ENCODE measurements around the gene ERC2.
"Not testable (repeated sequence)": the region's sequence is repeated elsewhere in the genome, so short reads cannot be mapped to it uniquely, and the experiment has no call there.

The ERC2 gene

GRCh38 chr3:55884491-55885285 lies 583.6 kb downstream of the ERC2 start:
- no peak for DNase-seq (ENCODE audit: low read depth in 3 of 3)

DNA sequence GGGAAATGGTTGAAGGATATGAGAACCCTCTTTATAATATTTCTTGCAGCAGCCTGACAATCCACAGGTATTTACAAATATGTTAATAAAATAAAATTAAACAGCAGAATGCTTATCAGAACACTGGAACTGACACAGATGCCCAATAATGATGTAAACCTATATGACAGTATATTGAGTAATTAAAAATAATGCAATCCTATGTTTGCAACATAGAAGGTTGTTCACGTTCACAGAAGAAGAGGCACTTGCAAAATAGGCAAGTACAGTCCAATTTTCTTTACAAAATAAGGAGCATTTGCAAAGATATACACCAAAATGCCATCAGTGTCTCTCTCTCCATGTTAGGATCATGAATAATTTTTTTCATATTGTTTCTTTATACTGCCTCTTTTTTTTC lies 584.2 kb downstream of the ERC2 start:
- no peak for DNase-seq (ENCODE audit: low read depth in 3 of 3)

GRCh38 chr3:55882006-55882405 lies 586.3 kb downstream of the ERC2 start:
- no peak for DNase-seq (ENCODE audit: low read depth in 3 of 3)

DNA sequence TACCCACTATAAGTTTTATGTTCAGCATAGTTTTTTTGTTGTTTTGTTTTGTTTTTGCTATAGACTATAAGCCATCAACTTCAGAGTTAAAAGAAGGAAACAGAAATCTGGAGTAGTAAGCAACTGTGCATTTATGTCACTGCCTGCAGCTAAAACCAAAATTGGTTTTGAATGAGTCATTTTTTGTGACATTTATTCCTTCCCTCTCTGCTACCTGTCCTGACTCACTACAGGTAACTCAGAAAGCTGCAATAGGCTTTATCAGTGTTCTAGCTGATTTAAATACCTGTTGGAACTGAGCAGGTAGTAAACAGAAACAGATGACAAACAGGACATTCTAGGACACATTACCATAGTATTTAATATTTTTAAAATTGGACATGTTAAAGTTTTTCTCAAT lies 587.9 kb downstream of the ERC2 start:
- no peak for DNase-seq (ENCODE audit: low read depth in 3 of 3)

DNA sequence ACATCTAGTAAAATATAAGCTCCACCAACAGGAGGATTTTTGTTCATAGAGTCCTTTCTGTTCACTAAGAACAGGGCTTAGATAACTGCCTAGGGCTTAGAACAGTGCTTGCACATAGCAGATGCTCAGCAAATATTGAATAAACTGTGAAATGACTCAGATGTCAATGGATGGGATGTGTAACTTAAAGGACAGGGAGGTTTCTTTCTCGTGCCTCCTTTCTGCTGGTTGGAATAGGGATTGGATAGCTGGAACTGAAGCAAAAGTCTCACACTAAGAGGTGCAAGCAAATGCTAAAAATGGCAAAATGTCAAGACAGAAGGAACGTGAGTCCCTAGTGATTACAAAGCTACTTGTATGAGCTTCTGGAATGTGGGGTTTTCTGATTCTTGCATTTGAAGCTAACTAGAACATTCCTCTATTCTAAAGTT lies 588.4 kb downstream of the ERC2 start:
- DNase-seq (ENCODE audit: low read depth in 3 of 3): no peak

DNA sequence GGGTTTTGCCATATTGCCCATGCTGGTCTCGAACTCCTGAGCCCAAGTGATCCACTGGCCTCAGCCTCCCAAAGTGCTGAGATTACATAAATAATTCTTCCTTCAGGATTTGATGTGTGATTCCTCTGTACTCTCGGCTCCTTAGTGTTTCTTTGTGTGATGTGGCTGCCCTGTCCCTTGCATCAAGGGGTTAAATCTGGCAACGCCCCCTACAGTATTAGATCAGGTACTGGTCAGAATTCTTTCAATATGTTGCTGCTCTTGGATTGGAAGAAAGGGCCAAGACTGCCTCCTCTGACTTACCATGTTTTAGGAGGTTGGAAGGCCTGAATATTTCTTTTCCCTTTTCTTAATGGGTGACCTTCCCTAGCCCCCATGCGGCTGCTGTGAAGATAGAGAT lies 590.6 kb downstream of the ERC2 start:
- DNase-seq (ENCODE audit: low read depth in 3 of 3): no peak

GRCh38 chr3:55876560-55876959 lies 591.7 kb downstream of the ERC2 start:
- DNase-seq (ENCODE audit: low read depth in 3 of 3): no peak

GRCh38 chr3:55875113-55875512 lies 593.2 kb downstream of the ERC2 start:
- no peak for DNase-seq (ENCODE audit: low read depth in 3 of 3)

GRCh38 chr3:55873523-55874254 lies 594.6 kb downstream of the ERC2 start:
- no peak for DNase-seq (ENCODE audit: low read depth in 3 of 3)

- no peak for DNase-seq (ENCODE audit: low read depth in 3 of 3)
Observed at GRCh38 chr3:55870594-55870993, 597.7 kb downstream of the ERC2 start.

- DNase-seq (ENCODE audit: low read depth in 3 of 3): no peak
Observed at GRCh38 chr3:55868347-55868746, 599.9 kb downstream of the ERC2 start.

- DNase-seq (ENCODE audit: low read depth in 3 of 3): no peak
Observed at GRCh38 chr3:55863028-55863427, 605.2 kb downstream of the ERC2 start.

DNA sequence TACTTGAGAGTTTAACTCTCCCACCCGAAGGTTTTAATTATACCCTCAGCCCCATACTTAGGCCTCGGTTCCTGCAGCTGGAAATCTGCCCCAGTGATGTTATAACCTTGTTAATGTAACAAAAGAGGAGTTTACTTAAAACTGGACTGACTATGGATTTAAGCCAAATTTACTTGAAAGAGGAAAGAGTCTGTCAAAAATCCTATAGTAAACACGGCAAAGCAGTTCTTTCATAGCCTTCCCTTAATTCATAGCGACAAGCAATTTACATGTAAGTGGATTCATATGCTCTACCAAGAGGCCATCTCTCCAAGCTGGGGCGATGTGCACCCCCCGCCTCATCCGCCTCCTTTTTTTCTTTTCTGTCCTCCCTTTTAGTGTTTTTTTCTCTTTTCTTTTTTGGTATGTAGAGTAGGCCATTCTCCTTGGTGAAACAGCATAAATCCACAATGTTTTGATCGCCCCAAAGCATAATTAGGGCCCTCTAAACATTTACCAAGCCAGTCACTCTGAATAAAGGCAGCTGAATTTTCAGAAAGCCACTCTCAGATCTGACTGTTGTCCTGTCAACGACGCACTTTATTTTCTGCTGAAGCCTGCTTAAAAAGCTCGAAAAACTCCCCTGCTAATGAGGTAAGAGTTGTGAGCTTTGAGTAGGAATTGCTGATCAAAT lies 608.1 kb downstream of the ERC2 start:
- no peak for DNase-seq (ENCODE audit: low read depth in 3 of 3)

- no peak for DNase-seq (ENCODE audit: low read depth in 3 of 3)
Observed at GRCh38 chr3:55859305-55859704, 609.0 kb downstream of the ERC2 start.

DNA sequence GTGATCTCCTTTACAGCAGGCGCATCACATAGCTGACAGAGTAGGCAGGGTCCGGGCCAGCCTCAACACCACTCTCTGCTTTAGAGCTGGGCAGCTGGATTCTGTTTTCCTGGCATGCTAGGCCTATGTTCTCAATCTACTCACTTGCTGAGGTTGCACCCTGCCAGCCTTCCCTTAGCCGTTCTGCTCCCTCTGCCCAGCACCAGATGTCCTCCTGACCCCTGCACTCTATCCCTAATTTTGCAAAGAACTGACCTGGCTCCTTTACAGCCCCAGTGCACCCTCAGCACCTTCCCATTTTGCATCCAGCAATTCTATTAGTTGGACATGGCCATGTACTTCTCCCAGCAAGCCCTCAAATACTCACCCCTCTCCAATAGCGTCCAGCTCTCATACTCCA lies 609.5 kb downstream of the ERC2 start:
- DNase-seq (ENCODE audit: low read depth in 3 of 3): no peak

DNA sequence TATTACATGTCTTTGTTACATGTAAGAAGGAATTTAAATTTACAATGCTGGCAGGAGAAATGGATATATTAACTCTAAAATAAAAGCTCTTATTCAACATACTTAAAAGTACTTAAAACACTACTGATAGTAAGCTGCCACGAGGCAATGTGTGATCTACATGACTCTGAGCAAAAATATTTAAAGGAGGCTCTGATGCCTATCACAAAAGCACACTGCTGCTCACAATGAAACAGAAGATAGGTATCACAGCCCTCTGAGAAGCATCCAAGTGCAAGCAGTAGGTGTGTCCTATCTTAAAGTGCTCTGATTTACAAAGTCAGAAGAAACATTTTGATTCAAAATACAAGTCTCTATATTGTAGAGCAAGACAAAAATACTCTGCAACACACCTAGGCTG lies 610.0 kb downstream of the ERC2 start:
- no peak for DNase-seq (ENCODE audit: low read depth in 3 of 3)

- DNase-seq (ENCODE audit: low read depth in 3 of 3): no peak
Observed at GRCh38 chr3:55857633-55858032, 610.6 kb downstream of the ERC2 start.

DNA sequence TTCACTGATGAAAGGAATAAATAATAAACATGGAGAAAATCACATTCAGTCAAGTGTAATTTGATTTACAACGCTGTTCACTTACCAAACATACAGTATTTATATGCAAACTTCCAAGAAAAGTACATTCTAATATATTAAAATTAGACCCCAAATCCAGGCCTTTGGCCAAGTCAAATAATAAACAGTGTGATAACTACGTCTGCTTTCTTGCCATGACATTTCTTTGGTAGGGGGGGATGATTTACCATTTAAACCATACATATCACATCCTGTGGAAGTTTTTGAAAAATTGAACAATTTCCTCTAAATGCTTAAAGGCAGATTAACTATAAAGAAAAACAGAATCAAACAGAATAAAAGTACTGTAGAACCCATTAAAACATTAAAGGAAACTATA lies 613.0 kb downstream of the ERC2 start:
- no peak for DNase-seq (ENCODE audit: low read depth in 3 of 3)

DNA sequence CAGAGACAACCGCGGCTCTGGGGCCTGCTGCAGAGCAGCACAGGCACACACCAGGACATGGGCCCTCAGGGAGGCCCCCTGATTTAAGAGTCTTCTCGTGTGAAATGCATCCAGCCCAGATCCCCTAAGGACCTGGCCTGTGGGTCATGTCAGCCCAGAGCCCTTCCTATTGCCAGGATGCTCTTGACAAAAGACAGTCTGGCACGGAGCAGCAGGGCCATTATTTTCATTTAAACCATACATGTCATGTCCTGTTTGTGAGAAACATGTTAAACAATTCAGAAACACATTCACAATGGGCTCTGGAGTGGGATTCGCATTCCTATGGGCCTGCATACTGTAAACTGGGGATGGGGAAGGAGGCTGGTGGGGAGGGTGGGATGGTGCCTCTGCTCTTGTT lies 613.8 kb downstream of the ERC2 start:
- DNase-seq (ENCODE audit: low read depth in 3 of 3): no peak

DNA sequence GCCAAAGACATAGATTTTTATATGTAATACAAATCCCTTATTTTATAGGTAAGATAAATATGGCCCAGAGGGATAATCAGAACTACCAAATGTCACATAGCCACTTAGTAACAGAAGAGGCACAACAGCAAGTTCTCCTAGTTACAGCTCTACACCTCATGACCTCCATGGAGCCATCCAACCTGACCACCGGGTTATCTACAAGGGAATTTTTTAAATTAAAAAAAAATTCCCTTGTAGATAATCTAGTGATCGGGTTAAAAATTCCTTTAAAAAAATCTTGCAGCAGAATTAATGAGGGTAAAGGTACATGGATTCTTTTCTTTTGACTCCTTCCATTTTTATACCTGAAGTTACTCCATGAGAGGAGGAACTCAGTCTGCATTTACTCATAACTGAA lies 615.9 kb downstream of the ERC2 start:
- no peak for DNase-seq (ENCODE audit: low read depth in 3 of 3)

- no peak for DNase-seq (ENCODE audit: low read depth in 3 of 3)
Observed at GRCh38 chr3:55842204-55842603, 626.1 kb downstream of the ERC2 start.

DNA sequence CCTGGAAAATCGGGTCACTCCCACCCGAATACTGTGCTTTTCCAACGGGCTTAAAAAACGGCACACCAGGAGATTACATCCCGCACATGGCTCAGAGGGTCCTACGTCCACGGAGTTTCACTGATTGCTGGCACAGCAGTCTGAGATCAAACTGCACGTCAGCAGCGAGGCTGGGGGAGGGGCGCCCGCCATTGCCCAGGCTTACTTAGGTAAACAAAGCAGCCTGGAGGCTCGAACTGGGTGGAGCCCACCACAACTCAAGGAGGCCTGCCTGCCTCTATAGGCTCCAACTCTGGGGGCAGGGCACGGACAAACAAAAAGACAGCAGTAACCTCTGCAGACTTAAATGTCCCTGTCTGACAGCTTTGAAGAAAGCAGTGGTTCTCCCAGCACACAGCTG lies 636.4 kb downstream of the ERC2 start:
- DNase-seq (ENCODE audit: low read depth in 3 of 3): not testable (repeated sequence)

DNA sequence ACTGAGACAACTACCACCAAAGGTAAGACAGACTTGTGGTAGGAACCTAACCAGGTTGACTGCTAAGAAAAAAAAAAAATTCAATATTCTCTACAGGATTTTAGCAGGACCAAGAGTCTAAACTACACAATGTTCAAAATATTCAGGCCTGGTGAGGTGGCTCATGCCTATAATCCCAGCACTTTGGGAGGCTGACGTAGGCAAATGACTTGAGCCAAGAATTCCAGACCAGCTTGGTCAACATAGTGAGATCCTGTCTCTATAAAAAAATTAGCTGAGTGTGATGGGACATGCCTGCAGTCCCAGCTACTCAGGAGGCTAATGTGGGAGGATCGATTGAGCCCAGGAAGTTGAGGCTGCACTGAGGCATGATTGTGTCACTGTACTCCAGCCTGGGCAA lies 639.6 kb downstream of the ERC2 start:
- no peak for DNase-seq (ENCODE audit: low read depth in 3 of 3)

All from stimulated activated CD4-positive, alpha-beta T cell treated with anti-CD3 and anti-CD28 coated beads, TNF-alpha, amount 100 ng/mL, for 48 hours (primary cell).